ENCODE data around the gene MICAL2.

The MICAL2 gene

GRCh38 chr11:12266132-12266531 is 155.7 kb downstream of the MICAL2 start:
- no peak overlapping the region for H3K4me3 ChIP-seq (ENCODE audit: low read depth, low read length)
- CTCF ChIA-PET, result interaction anchor here (1.7 kb wide), 1 partner anchor 15 kb away, joined by 7 read pairs; no protein-coding TSS in a partner anchor
- POLR2A ChIA-PET, result interaction anchor here (0.7 kb wide), 1 partner anchor 895 kb away, joined by 3 read pairs; no protein-coding TSS in a partner anchor
- no peak for DNase-seq (ENCODE audit: low read depth, low spot score)
- TF ChIP-seq CTCF (IDR thresholded peaks at IDR 0.05; ENCODE audit: insufficient read depth, low read length, missing control alignments), result no peak

- DNase-seq (ENCODE audit: low read depth, low spot score), result no peak
- H3K4me3 ChIP-seq (ENCODE audit: low read depth, low read length), result no peak overlapping the region
- no peak for TF ChIP-seq CTCF (IDR thresholded peaks at IDR 0.05; ENCODE audit: insufficient read depth, low read length, missing control alignments)
- CTCF ChIA-PET, result interaction anchor here (1.3 to 1.7 kb wide), 3 partner anchors 15 to 89 kb away, joined by 3 to 7 read pairs (median 4); no protein-coding TSS in a partner anchor
- POLR2A ChIA-PET, result interaction anchor here (1.1 kb wide), 1 partner anchor 20 kb away, joined by 3 read pairs; no protein-coding TSS in a partner anchor
Measured at GRCh38 chr11:12266943-12267342, 156.6 kb downstream of the MICAL2 start.

GRCh38 chr11:12267921-12268320 is 157.5 kb downstream of the MICAL2 start:
- CTCF ChIA-PET, result interaction anchor here (1.3 kb wide), 1 partner anchor 90 kb away, joined by 3 read pairs; no protein-coding TSS in a partner anchor
- DNase-seq (ENCODE audit: low read depth, low spot score), result no peak
- no peak for TF ChIP-seq CTCF (IDR thresholded peaks at IDR 0.05; ENCODE audit: insufficient read depth, low read length, missing control alignments)
- POLR2A ChIA-PET, result interaction anchor here (1.1 kb wide), 1 partner anchor 21 kb away, joined by 3 read pairs; no protein-coding TSS in a partner anchor
- no peak overlapping the region for H3K4me3 ChIP-seq (ENCODE audit: low read depth, low read length)

GRCh38 chr11:12269104-12269441 is 158.7 kb downstream of the MICAL2 start:
- DNase-seq (ENCODE audit: low read depth, low spot score), result no peak
- ChIA-PET POLR2A (no interaction called here), CTCF (interaction anchor here (1.3 to 1.5 kb wide), 2 partner anchors 11 to 150 kb away, joined by 3 to 6 read pairs; no protein-coding TSS in a partner anchor)
- no peak overlapping the region for H3K4me3 ChIP-seq (ENCODE audit: low read depth, low read length)
- TF ChIP-seq CTCF (IDR thresholded peaks at IDR 0.05; ENCODE audit: insufficient read depth, low read length, missing control alignments), result no peak

GRCh38 chr11:12269446-12270214 is 159.2 kb downstream of the MICAL2 start:
- CTCF ChIA-PET, result interaction anchor here (1.3 to 21.0 kb wide), 4 partner anchors 11 to 217 kb away, joined by 3 to 652 read pairs (median 4); no protein-coding TSS in a partner anchor
- H3K4me3 ChIP-seq (ENCODE audit: low read depth, low read length), result no peak overlapping the region
- no peak for TF ChIP-seq CTCF (IDR thresholded peaks at IDR 0.05; ENCODE audit: insufficient read depth, low read length, missing control alignments)
- DNase-seq (ENCODE audit: low read depth, low spot score), result no peak
- POLR2A ChIA-PET, result no interaction called here

- TF ChIP-seq CTCF (IDR thresholded peaks at IDR 0.05; ENCODE audit: insufficient read depth, low read length, missing control alignments), result no peak
- no peak for DNase-seq (ENCODE audit: low read depth, low spot score)
- H3K4me3 ChIP-seq (ENCODE audit: low read depth, low read length), result no peak overlapping the region
- POLR2A ChIA-PET, result no interaction called here
- CTCF ChIA-PET, result interaction anchor here (1.1 to 21.0 kb wide), 5 partner anchors 10 to 218 kb away, joined by 3 to 652 read pairs (median 4); no protein-coding TSS in a partner anchor
Measured at GRCh38 chr11:12270215-12270797, 159.9 kb downstream of the MICAL2 start.

Measured in AG04449 (cell line).